HEK293T (cell line): Measurements from ENCODE around the gene TIGAR.
A peak's percentile ranks its signal among the peaks of the same experiment; 100 is the strongest.

ENCODE experiments used
- CTCF ChIA-PET: fragments of 350-600 bp; formaldehyde crosslinking; extraction: SDS; loops from one replicate; lab custom pipeline; 2021; ENCODE audit warnings: antibody characterized with exemption, inconsistent platforms; lab: Yijun Ruan, JAX
- POLR2A ChIA-PET: fragments of 350-600 bp; formaldehyde crosslinking; extraction: SDS; loops from one replicate; lab custom pipeline; 2020; ENCODE audit warnings: antibody characterized with exemption, inconsistent platforms; lab: Yijun Ruan, JAX
- DNase-seq: peaks from one replicate; pipeline ENCODE4 v3.0.0; 2012; ENCODE audit warnings: mixed read lengths; ENCODE audit errors: extremely low spot score
- ARNT ChIP-seq: fragments of 450-650 bp; IDR thresholded peaks from 2 replicates; pipeline ENCODE4 v1.6.1; 2017; ENCODE audit warnings: mild to moderate bottlenecking
- BHLHE40 ChIP-seq: fragments of 450-650 bp; IDR thresholded peaks from 2 replicates; pipeline ENCODE4 v1.6.1; 2016; ENCODE audit warnings: mild to moderate bottlenecking, moderate library complexity, borderline replicate concordance
- CTBP1 ChIP-seq: fragments of 450-650 bp; IDR thresholded peaks from 2 replicates; pipeline ENCODE4 v1.6.1; 2016; ENCODE audit warnings: borderline replicate concordance
- ELF4 ChIP-seq: fragments of 450-650 bp; IDR thresholded peaks from 2 replicates; pipeline ENCODE4 v1.6.1; 2017; ENCODE audit warnings: antibody characterized with exemption
- FOXA1 ChIP-seq: fragments of 450-650 bp; IDR thresholded peaks from 2 replicates; pipeline ENCODE4 v1.6.1; 2016; ENCODE audit warnings: mild to moderate bottlenecking
- FOXK2 ChIP-seq: fragments of 450-650 bp; IDR thresholded peaks from 2 replicates; pipeline ENCODE4 v1.6.1; 2016; ENCODE audit warnings: mild to moderate bottlenecking
- FOXM1 ChIP-seq: fragments of 450-650 bp; IDR thresholded peaks from 2 replicates; pipeline ENCODE4 v1.6.1; 2017; ENCODE audit warnings: mild to moderate bottlenecking, borderline replicate concordance
- HDGF ChIP-seq: fragments of 450-650 bp; IDR thresholded peaks from 2 replicates; pipeline ENCODE4 v1.6.1; 2017; ENCODE audit warnings: antibody characterized with exemption, borderline replicate concordance
- L3MBTL2 ChIP-seq: fragments of 450-650 bp; conservative IDR thresholded peaks from 2 replicates; pipeline ENCODE4 v1.6.1; 2016; ENCODE audit warnings: mild to moderate bottlenecking
- LEF1 ChIP-seq: fragments of 450-650 bp; IDR thresholded peaks from 2 replicates; pipeline ENCODE4 v1.6.1; 2017; ENCODE audit warnings: mild to moderate bottlenecking, borderline replicate concordance
- NFRKB ChIP-seq: fragments of 450-650 bp; IDR thresholded peaks from 2 replicates; pipeline ENCODE4 v1.6.1; 2016; ENCODE audit warnings: mild to moderate bottlenecking, moderate library complexity
- SP1 ChIP-seq: fragments of 450-650 bp; IDR thresholded peaks from 2 replicates; pipeline ENCODE4 v1.6.1; 2017
- SUZ12 ChIP-seq: fragments of 450-650 bp; IDR thresholded peaks from 2 replicates; pipeline ENCODE4 v1.6.1; 2016; ENCODE audit warnings: mild to moderate bottlenecking
- TARDBP ChIP-seq: fragments of 450-650 bp; IDR thresholded peaks from 2 replicates; pipeline ENCODE4 v1.6.1; 2016
- ZNF384 ChIP-seq: fragments of 450-650 bp; IDR thresholded peaks from 2 replicates; pipeline ENCODE4 v1.6.1; 2016
- TF ChIP-seq, protein P1 (sequence below): fragments of 450-650 bp; IDR thresholded peaks from 2 replicates; pipeline ENCODE4 v1.6.1; 2016

The TIGAR gene

DNA sequence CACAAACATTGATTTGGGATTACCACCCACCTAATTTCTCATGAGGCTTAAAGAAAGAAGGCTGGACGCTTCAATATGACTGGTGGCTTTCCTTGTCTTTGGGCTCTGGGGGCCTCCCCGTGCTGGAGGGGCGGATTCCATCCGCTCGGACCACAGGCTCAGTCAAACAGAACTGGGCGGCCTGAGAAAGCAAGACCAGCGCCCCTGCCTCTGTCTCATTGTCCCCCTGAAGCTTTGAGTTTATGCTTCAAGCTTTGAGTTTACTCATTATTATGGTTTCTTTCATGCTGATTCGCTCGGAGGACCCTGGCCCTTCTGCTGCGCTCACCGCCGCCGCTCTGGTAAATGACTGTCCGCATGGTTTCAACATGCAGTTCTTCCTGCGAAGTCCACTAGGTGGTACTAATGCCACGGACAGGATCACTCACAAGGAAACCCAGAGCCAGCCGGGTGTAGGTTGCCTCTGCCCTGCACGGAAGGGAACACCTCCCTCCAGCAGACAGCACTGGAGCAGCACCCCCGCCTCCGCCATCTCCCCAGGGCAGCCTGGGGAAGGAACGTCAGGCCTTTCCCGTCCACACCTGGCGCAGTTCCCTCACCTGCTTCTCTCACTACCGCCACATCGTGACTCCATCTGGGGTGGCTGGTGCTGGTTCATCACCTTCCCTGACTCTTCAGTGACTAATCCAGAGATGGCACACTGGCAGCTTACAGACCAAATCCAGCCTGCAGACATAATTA lies 13.2 kb upstream of the TIGAR start:
- CTCF ChIA-PET = interaction anchor here (1.5 kb wide), 1 partner anchor 13 kb away, joined by 3 read pairs; no protein-coding TSS in a partner anchor
- TF ChIP-seq NFRKB (no peak), ARNT (no peak), FOXA1 (no peak), ELF4 (no peak), ZNF384 (no peak), L3MBTL2 (no peak), LEF1 (no peak), FOXM1 (no peak), FOXK2 (no peak)

DNA sequence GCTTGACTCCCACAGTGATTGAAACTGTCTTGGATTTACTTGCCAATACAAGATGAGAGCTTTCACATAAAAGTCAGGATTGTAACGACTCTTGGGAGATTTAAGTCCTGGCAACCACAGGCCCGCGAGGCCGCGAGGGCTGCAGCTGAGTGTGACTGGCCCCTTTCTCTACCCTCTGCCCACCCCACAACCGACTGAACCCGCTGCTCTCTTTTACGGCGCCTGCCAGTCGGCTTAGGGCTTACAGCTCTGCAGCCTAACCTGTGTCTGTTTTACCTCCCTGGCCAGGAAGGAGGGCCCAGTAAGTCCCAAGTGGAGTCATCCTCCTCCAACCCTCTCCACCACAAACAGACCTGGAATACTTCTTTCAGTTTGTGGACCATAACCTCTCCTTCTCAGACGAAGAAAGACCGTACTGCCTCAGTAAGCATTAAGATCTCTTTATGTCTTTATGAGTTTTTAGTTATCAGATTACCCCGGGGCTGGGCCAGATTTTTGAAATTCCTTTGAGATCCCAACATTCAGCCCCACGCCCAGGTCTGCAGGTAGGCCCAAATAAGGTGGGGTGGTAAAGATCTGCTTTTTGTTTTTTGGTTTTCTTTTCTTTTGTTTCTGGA lies 12.6 kb upstream of the TIGAR start:
- TF ChIP-seq ZNF384 (no peak), HDGF (no peak), BHLHE40 (no peak), LEF1 (no peak), CTBP1 (no peak)
- ChIA-PET POLR2A (no interaction called here), CTCF (interaction anchor here (1.5 kb wide), 1 partner anchor 14 kb away, joined by 3 read pairs; no protein-coding TSS in a partner anchor)
- no peak for DNase-seq

More for the DNA sequence above, 13.2 kb upstream of the TIGAR start:
- POLR2A ChIA-PET = no interaction called here
- peak; percentile 80 for DNase-seq

DNA sequence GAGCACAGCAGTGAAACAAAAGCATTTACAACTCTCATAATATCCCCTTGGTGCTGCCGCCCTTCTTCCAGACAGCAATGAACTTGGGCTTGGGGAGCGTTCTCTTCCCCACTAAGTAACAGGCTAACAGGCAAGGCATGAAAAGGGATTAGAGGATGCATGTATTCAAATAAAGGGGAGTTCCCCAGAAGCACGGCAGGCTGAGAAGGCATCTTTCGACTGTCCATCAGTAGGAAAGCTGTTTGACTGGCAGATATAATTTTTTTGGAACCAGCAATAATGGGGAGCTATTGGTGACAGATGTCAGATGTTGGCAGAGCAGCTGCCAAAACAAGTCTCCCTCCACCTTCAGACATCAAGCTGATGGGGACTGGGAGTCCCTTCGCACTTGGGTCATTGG lies 9.2 kb upstream of the TIGAR start:
- ChIA-PET POLR2A (no interaction called here), CTCF (no interaction called here)
- no peak for DNase-seq
- TF ChIP-seq CTBP1 (no peak), ARNT (no peak)

DNA sequence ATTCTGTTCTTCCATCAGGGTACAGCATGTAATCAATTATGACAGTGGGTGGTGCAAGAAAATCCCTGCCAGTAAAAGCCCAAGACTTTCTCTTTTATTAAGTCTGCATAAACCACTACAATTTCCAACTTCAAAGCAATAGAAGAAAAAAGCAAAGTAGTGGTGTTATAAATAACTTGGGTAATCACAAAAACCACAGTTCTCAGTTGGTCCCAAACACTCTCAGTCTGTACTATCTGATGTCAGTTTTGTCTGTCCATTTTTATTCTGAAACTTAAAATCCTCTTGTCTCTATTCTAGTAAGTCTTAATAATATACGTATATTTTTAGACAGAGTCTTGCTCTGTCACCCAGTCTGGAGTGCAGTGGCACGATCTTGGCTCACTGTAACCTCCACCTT lies 8.8 kb upstream of the TIGAR start:
- no peak for DNase-seq
- ChIA-PET POLR2A (no interaction called here), CTCF (interaction anchor here (0.6 kb wide), 1 partner anchor 544 kb away, joined by 3 read pairs; no protein-coding TSS in a partner anchor)
- TF ChIP-seq HDGF (no peak), SP1 (no peak), BHLHE40 (no peak), FOXA1 (no peak), CTBP1 (no peak), FOXK2 (no peak), SUZ12 (no peak), L3MBTL2 (no peak), NFRKB (no peak), ELF4 (no peak), FOXM1 (no peak), ZNF384 (no peak), TARDBP (no peak), LEF1 (no peak), ARNT (no peak)
- TF ChIP-seq, protein P1, sequence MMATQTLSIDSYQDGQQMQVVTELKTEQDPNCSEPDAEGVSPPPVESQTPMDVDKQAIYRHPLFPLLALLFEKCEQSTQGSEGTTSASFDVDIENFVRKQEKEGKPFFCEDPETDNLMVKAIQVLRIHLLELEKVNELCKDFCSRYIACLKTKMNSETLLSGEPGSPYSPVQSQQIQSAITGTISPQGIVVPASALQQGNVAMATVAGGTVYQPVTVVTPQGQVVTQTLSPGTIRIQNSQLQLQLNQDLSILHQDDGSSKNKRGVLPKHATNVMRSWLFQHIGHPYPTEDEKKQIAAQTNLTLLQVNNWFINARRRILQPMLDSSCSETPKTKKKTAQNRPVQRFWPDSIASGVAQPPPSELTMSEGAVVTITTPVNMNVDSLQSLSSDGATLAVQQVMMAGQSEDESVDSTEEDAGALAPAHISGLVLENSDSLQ = no peak

DNA sequence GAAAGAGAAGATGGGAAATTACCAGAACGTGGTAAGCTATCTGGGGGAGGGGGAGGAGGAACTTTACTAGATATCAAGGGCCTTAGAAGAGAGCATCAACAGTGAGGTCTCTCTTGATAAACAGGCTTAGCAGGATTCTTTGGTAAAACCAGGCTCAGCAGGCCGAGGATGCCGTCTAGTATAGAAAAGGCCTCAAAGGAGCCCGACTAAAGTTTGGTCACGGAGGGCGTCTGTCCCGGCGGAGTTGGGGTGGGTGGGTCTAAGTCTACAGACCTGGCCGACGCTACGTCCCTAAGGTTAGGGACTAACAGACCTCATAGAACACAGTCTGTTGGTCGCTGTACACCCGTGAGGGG lies 538 bp upstream of the TIGAR start:
- TF ChIP-seq L3MBTL2 = peak; percentile 66
- no peak for TF ChIP-seq NFRKB
- DNase-seq = no peak
- ChIA-PET POLR2A (interaction anchor here (0.6 to 1.5 kb wide), 6 partner anchors 10 to 967 kb away, joined by 3 read pairs; no protein-coding TSS in a partner anchor), CTCF (no interaction called here)

DNA sequence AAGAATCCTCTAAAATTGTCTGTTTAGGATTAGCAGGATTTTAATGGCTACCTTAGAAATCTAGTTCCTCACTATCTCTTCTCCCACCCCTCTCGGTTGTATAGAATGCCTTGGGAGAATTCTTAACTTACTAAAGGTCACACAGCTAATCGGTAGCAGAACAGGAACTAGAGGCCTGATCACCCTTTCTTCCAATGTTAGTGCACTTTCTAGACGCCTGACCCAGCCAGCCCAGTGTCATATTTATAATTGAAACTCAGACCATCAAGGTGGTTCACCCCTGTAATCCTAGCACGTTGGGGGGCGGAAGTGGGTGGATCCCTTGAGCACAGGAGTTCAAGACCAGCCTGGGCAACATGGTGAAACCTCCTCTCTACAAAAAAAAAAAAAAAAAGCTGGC lies 1.7 kb downstream of the TIGAR start:
- no peak for TF ChIP-seq FOXK2
- no peak for TF ChIP-seq ZNF384
- TF ChIP-seq HDGF = no peak
- TF ChIP-seq BHLHE40 = no peak
- TF ChIP-seq TARDBP = no peak
- no peak for TF ChIP-seq FOXM1
- no peak for TF ChIP-seq SP1
- no peak for TF ChIP-seq FOXA1
- no peak for TF ChIP-seq CTBP1
- TF ChIP-seq ARNT = no peak
- TF ChIP-seq, protein P1 = no peak
- TF ChIP-seq ELF4 = no peak
- no peak for TF ChIP-seq LEF1
- no peak for TF ChIP-seq NFRKB
- no peak for TF ChIP-seq L3MBTL2
- no peak for TF ChIP-seq SUZ12
- ChIA-PET POLR2A (no interaction called here), CTCF (interaction anchor here (0.6 to 0.9 kb wide), 2 partner anchors 13 to 29 kb away, joined by 3 read pairs; no protein-coding TSS in a partner anchor)
- no peak for DNase-seq

DNA sequence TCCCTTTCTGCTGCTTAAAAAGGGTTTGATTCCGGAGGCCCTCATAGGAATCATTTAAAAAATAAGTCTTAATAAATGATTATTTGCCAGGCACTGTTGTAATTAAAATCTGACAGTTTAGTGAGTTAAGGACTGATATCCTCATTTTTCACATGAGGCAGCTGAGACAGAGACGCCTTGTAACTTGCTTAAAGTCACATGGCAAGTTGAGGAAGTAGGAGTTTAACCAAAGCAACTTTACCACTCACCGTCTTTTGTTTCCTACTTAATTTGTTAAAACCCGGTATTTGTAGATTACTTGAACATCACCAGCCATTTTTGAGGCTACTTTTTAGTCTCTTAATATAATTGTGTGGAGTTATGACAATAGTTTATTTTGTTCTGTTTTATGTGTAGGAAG lies 2.4 kb downstream of the TIGAR start:
- CTCF ChIA-PET = interaction anchor here (0.6 kb wide), 1 partner anchor 29 kb away, joined by 3 read pairs; no protein-coding TSS in a partner anchor
- POLR2A ChIA-PET = no interaction called here
- no peak for DNase-seq
- no peak for TF ChIP-seq LEF1
- TF ChIP-seq ZNF384 = no peak
- TF ChIP-seq FOXA1 = no peak
- no peak for TF ChIP-seq SP1
- TF ChIP-seq FOXK2 = no peak
- no peak for TF ChIP-seq SUZ12
